Measurements from ENCODE around the gene ASH1L. TPM values are rescaled to one million over a fixed set of nuclear protein-coding genes. Genes with fewer than 3 reads are reported as not detected.

ASH1L gene
- total and polyA plus RNA-seq, 9 of the 15 experiments (the other 6 are each of a cell fraction or from before 2014, with no cell fraction given) = 2.0 to 23.3 (median 14.6) TPM

DNA sequence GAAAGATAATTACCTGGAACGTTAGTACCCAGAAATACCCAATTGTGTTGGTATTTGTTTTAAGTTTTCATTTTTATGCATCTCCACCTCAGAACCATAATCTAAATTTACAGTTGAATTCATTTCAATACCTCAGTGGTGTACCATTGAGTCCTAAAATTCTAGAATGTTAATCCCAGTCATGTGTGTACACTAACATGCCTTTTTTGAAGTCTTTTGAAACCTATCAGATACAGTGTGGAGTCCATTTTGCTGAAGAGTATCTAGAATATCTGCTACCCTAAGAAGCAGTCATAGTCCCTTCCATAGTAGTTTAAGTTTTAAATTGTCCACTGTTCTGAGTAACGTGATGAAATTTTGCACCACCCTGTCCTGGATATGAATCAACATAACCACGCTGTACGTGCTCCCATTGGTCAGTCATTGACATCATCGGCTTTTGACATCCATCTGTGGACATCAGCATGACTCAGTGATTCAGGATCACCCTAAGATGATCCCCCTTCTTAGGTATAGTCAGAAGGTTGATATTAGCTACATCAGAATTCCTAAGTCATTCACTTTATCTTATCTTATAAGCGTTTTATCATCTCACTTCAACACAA is 7.5 kb upstream of the ASH1L start:
- peak; percentile 70 for FAIRE-seq
- 40% methylated on average over 6 of the region's 6 CpGs for WGBS (ENCODE audit: insufficient coverage, low coverage, missing lambda C conversion rate)
- in situ Hi-C loops (cut with MboI) = no loop called here
- TF ChIP-seq NFE2 (IDR thresholded peaks at IDR 0.05; ENCODE audit: low read depth) = peak; percentile 80
- TF ChIP-seq, protein P1, sequence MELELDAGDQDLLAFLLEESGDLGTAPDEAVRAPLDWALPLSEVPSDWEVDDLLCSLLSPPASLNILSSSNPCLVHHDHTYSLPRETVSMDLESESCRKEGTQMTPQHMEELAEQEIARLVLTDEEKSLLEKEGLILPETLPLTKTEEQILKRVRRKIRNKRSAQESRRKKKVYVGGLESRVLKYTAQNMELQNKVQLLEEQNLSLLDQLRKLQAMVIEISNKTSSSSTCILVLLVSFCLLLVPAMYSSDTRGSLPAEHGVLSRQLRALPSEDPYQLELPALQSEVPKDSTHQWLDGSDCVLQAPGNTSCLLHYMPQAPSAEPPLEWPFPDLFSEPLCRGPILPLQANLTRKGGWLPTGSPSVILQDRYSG (tag; conservative IDR thresholded peaks at IDR 0.05; ENCODE audit: low read depth) = no peak
- TF ChIP-seq, protein P2, sequence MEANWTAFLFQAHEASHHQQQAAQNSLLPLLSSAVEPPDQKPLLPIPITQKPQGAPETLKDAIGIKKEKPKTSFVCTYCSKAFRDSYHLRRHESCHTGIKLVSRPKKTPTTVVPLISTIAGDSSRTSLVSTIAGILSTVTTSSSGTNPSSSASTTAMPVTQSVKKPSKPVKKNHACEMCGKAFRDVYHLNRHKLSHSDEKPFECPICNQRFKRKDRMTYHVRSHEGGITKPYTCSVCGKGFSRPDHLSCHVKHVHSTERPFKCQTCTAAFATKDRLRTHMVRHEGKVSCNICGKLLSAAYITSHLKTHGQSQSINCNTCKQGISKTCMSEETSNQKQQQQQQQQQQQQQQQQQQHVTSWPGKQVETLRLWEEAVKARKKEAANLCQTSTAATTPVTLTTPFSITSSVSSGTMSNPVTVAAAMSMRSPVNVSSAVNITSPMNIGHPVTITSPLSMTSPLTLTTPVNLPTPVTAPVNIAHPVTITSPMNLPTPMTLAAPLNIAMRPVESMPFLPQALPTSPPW (CRISPR knock-in tag; IDR thresholded peaks at IDR 0.05) = 0 out of 2 replicates have a peak, but pooled peaks have one; percentile 13
- no peak for TF ChIP-seq STAG1 (CRISPR knock-in tag; IDR thresholded peaks at IDR 0.05; ENCODE audit: borderline replicate concordance)
- TF ChIP-seq MIER1 (IDR thresholded peaks at IDR 0.05; ENCODE audit: low read depth) = no peak
- peak; percentile 62 for TF ChIP-seq ATF7 (IDR thresholded peaks at IDR 0.05)
- TF ChIP-seq TGIF2 (CRISPR knock-in tag; IDR thresholded peaks at IDR 0.05) = no peak
- TF ChIP-seq, protein P3, sequence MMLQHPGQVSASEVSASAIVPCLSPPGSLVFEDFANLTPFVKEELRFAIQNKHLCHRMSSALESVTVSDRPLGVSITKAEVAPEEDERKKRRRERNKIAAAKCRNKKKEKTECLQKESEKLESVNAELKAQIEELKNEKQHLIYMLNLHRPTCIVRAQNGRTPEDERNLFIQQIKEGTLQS (IDR thresholded peaks at IDR 0.05) = peak; percentile 85
- TF ChIP-seq, protein P3 (CRISPR knock-in tag; conservative IDR thresholded peaks at IDR 0.05) = no peak
- peak; percentile 71 for TF ChIP-seq MAFK (IDR thresholded peaks at IDR 0.05; ENCODE audit: low read length)
- TF ChIP-seq, protein P4, sequence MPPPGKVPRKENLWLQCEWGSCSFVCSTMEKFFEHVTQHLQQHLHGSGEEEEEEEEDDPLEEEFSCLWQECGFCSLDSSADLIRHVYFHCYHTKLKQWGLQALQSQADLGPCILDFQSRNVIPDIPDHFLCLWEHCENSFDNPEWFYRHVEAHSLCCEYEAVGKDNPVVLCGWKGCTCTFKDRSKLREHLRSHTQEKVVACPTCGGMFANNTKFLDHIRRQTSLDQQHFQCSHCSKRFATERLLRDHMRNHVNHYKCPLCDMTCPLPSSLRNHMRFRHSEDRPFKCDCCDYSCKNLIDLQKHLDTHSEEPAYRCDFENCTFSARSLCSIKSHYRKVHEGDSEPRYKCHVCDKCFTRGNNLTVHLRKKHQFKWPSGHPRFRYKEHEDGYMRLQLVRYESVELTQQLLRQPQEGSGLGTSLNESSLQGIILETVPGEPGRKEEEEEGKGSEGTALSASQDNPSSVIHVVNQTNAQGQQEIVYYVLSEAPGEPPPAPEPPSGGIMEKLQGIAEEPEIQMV (tag; conservative IDR thresholded peaks at IDR 0.05; ENCODE audit: low read depth) = 0 out of 2 replicates have a peak, but pooled peaks have one; percentile 14
- TF ChIP-seq, protein P5, sequence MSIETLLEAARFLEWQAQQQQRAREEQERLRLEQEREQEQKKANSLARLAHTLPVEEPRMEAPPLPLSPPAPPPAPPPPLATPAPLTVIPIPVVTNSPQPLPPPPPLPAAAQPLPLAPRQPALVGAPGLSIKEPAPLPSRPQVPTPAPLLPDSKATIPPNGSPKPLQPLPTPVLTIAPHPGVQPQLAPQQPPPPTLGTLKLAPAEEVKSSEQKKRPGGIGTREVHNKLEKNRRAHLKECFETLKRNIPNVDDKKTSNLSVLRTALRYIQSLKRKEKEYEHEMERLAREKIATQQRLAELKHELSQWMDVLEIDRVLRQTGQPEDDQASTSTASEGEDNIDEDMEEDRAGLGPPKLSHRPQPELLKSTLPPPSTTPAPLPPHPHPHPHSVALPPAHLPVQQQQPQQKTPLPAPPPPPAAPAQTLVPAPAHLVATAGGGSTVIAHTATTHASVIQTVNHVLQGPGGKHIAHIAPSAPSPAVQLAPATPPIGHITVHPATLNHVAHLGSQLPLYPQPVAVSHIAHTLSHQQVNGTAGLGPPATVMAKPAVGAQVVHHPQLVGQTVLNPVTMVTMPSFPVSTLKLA (conservative IDR thresholded peaks at IDR 0.05) = 0 out of 4 replicates have a peak, but pooled peaks of 1 of the 2 experiments have one; percentile 21
- peak; percentile 68 for TF ChIP-seq ZNF316 (IDR thresholded peaks at IDR 0.05)

More for the DNA sequence above, 7.5 kb upstream of the ASH1L start:
- ChIA-PET POLR2A (interaction anchor here (0.6 kb wide), 1 partner anchor 8 kb away, joined by 4 read pairs; the partner anchor contains the start of gene ASH1L), CTCF (ENCODE audit: low intra/inter-chr PET ratio) (no interaction called here)
- H3K36me3 ChIP-seq (ENCODE audit: control insufficient read depth, insufficient read depth, low read length) = peaks cover 42% of the 10 kb centered on the region
- H3K27me3 ChIP-seq (ENCODE audit: control insufficient read depth in 2 of 2, insufficient read depth in 2 of 2, low read length in 2 of 2) = no peaks in the 10 kb centered on the region
- peaks cover under 1 to 12% of the 10 kb centered on the region in 2 experiments; a peak in 4 of 5 replicates for H3K4me1 ChIP-seq (replicated peaks in 1 of 2; ENCODE audit: control insufficient read depth in 2 of 2, insufficient read depth in 2 of 2, low read length in 2 of 2)
- ATAC-seq (peak; percentile 55), DNase-seq (ENCODE audit: extremely low read depth in 1 of 4, low spot score in 3 of 4) (peak; percentile 34 to 39 (median 37))
- H3K9me3 ChIP-seq (replicated peaks; ENCODE audit: control insufficient read depth, insufficient read depth, low read depth, low read length) = no peaks in the 10 kb centered on the region
- BruUV-seq (replicated peaks) = no TSS peak
- H4K20me1 ChIP-seq (replicated peaks; ENCODE audit: control insufficient read depth, insufficient read depth, low read length) = no peaks in the 10 kb centered on the region; the same call in none of the 2 replicates
- H3K27ac ChIP-seq (ENCODE audit: extremely low read depth, low read depth, low read length) = peak overlapping the region; percentile 6; the same call in 1 of the 3 replicates
- intact Hi-C loops (cut with micrococcal nuclease) = no loop called here
- no peaks in the 10 kb centered on the region for H3K9me1 ChIP-seq (ENCODE audit: control insufficient read depth, insufficient read depth, low read length)
- 0 out of 4 replicates have a peak overlapping the region, but pooled peaks of 1 of the 2 experiments have one; percentile 1 for H3K9ac ChIP-seq (ENCODE audit: insufficient read depth in 1 of 2, low read depth in 2 of 2, low read length in 2 of 2)
- no peak overlapping the region for H2AFZ ChIP-seq (ENCODE audit: low read depth, low read length)
- H3K4me2 ChIP-seq (ENCODE audit: insufficient read depth, low read length) = peak overlapping the region; percentile 16; the same call in 1 of the 2 replicates
- H3K79me2 ChIP-seq (ENCODE audit: control insufficient read depth, insufficient read depth, low read length) = peaks cover 60% of the 10 kb centered on the region
- no peak overlapping the region for H3K4me3 ChIP-seq
